Stimulated activated CD4-positive, alpha-beta T cell treated with anti-CD3 and anti-CD28 coated beads, Interleukin-2, amount 100 ng/mL, for 48 hours (primary cell): ENCODE results near the gene TBC1D12.
"Not testable (repeated sequence)": the region's sequence is repeated elsewhere in the genome, so short reads cannot be mapped to it uniquely, and the experiment has no call there.

Experiments used
- DNase-seq, 2 donors: peaks; one replicate each; pipeline ENCODE4 v3.0.0-alpha.2; 2020

Gene TBC1D12

GRCh38 chr10:94549221-94549620 is 146.9 kb downstream of the TBC1D12 start:
- no peak for DNase-seq

- DNase-seq = not testable (repeated sequence)
These were observed 165.5 kb downstream of the TBC1D12 start for GRCh38 chr10:94567714-94568307.

- no peak for DNase-seq
These were observed 168.7 kb downstream of the TBC1D12 start for GRCh38 chr10:94571081-94571480.

- DNase-seq = no peak
These were observed 169.2 kb downstream of the TBC1D12 start for GRCh38 chr10:94571528-94571927.

- DNase-seq = no peak
These were observed 176.4 kb downstream of the TBC1D12 start for GRCh38 chr10:94578790-94579189.

- no peak for DNase-seq
These were observed 180.8 kb downstream of the TBC1D12 start for GRCh38 chr10:94583124-94583523.
